HG02840 (cell line): ENCODE data around the gene ATF7IP2.
"Not testable (repeated sequence)": the region's sequence is repeated elsewhere in the genome, so short reads cannot be mapped to it uniquely, and the experiment has no call there.

Experiments used
- ATAC-seq: cut with Tn5 transposase; IDR thresholded peaks from one replicate; pipeline ENCODE4 v1.9.1; 2021; ENCODE audit warnings: mild to moderate bottlenecking, moderate library complexity, moderate number of reproducible peaks; ENCODE audit not compliant: unreplicated experiment, low FRiP score

Gene ATF7IP2

GRCh38 chr16:10373556-10373955 is 12.3 kb upstream of the ATF7IP2 start:
- ATAC-seq: no peak

- ATAC-seq: no peak
Measured at GRCh38 chr16:10376229-10376628, 9.6 kb upstream of the ATF7IP2 start.

- ATAC-seq: no peak
Measured at GRCh38 chr16:10383626-10384025, 2.2 kb upstream of the ATF7IP2 start.

- no peak for ATAC-seq
Measured at GRCh38 chr16:10386517-10387100, 748 bp downstream of the ATF7IP2 start.

- ATAC-seq: no peak
Measured at GRCh38 chr16:10387188-10387617, 1.3 kb downstream of the ATF7IP2 start.

- ATAC-seq: no peak
Measured at GRCh38 chr16:10388988-10389387, 3.1 kb downstream of the ATF7IP2 start.

- ATAC-seq: no peak
Measured at GRCh38 chr16:10390330-10390729, 4.5 kb downstream of the ATF7IP2 start.

GRCh38 chr16:10390867-10391266 is 5.0 kb downstream of the ATF7IP2 start:
- no peak for ATAC-seq

GRCh38 chr16:10391339-10391738 is 5.5 kb downstream of the ATF7IP2 start:
- ATAC-seq: no peak

GRCh38 chr16:10402975-10403374 is 17.1 kb downstream of the ATF7IP2 start:
- ATAC-seq: no peak

- no peak for ATAC-seq
Measured at GRCh38 chr16:10405386-10405939, 19.6 kb downstream of the ATF7IP2 start.

GRCh38 chr16:10408824-10409381 is 23.0 kb downstream of the ATF7IP2 start:
- no peak for ATAC-seq

- not testable (repeated sequence) for ATAC-seq
Measured at GRCh38 chr16:10409713-10410112, 23.9 kb downstream of the ATF7IP2 start.

GRCh38 chr16:10410469-10410868 is 24.6 kb downstream of the ATF7IP2 start:
- no peak for ATAC-seq

GRCh38 chr16:10412935-10413601 is 27.2 kb downstream of the ATF7IP2 start:
- ATAC-seq: no peak

GRCh38 chr16:10418204-10418603 is 32.3 kb downstream of the ATF7IP2 start:
- not testable (repeated sequence) for ATAC-seq

GRCh38 chr16:10419701-10420100 is 33.8 kb downstream of the ATF7IP2 start:
- no peak for ATAC-seq

GRCh38 chr16:10421596-10421995 is 35.7 kb downstream of the ATF7IP2 start:
- no peak for ATAC-seq

GRCh38 chr16:10428433-10429168 is 42.7 kb downstream of the ATF7IP2 start:
- ATAC-seq: no peak

GRCh38 chr16:10429299-10429969 is 43.6 kb downstream of the ATF7IP2 start:
- ATAC-seq: not testable (repeated sequence)
